Omental fat pad (tissue), 4 donors: ENCODE data around the gene N4BP3. TPM values are rescaled to one million over a fixed set of nuclear protein-coding genes. Genes with fewer than 3 reads are reported as not detected.

Source experiments
- ATAC-seq: fragments of 150-250 bp; one replicate; pipeline ENCODE4 v1.9.1; 2016; ENCODE audit warnings: mild to moderate bottlenecking, moderate library complexity; ENCODE audit not compliant: low FRiP score
- DNase-seq: peaks from one replicate; pipeline ENCODE4 v3.0.0-alpha.2; 2019; ENCODE audit warnings: low spot score
- total RNA-seq, 4 donors: library from RNA; depleted of rRNA; stranded (reverse); fragments of >200 nt; gene quantifications; one replicate each; pipeline ENCODE4 v1.1.0, GENCODE V29; 2016
- TF ChIP-seq, protein P1 (sequence below), 3 donors: fragments of 450-650 bp; IDR thresholded peaks; one replicate each; pipeline ENCODE4 v1.5.1; 2016 to 2017; ENCODE audit warnings: antibody characterized with exemption in 3 of 3, mild to moderate bottlenecking in 3 of 3, moderate library complexity in 2 of 3

The N4BP3 gene
- total RNA-seq, 4 donors from 2014 or later, result 0.84 to 3.5 (median 1.4) TPM

GRCh38 chr5:178116143-178116885 lies 3.0 kb downstream of the N4BP3 start:
- TF ChIP-seq, protein P1, sequence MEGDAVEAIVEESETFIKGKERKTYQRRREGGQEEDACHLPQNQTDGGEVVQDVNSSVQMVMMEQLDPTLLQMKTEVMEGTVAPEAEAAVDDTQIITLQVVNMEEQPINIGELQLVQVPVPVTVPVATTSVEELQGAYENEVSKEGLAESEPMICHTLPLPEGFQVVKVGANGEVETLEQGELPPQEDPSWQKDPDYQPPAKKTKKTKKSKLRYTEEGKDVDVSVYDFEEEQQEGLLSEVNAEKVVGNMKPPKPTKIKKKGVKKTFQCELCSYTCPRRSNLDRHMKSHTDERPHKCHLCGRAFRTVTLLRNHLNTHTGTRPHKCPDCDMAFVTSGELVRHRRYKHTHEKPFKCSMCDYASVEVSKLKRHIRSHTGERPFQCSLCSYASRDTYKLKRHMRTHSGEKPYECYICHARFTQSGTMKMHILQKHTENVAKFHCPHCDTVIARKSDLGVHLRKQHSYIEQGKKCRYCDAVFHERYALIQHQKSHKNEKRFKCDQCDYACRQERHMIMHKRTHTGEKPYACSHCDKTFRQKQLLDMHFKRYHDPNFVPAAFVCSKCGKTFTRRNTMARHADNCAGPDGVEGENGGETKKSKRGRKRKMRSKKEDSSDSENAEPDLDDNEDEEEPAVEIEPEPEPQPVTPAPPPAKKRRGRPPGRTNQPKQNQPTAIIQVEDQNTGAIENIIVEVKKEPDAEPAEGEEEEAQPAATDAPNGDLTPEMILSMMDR (IDR thresholded peaks at IDR 0.05), result no peak

GRCh38 chr5:178117923-178118701 lies 4.8 kb downstream of the N4BP3 start:
- TF ChIP-seq, protein P1 (IDR thresholded peaks at IDR 0.05), result no peak
- ATAC-seq (no peak), DNase-seq (no peak)

More at GRCh38 chr5:178116143-178116885, 3.0 kb downstream of the N4BP3 start:
- ATAC-seq, result no peak
- DNase-seq, result no peak

- TF ChIP-seq, protein P1 (IDR thresholded peaks at IDR 0.05), result no peak
- DNase-seq (no peak), ATAC-seq (no peak)
These were observed 6.7 kb downstream of the N4BP3 start for GRCh38 chr5:178119915-178120606.

DNA sequence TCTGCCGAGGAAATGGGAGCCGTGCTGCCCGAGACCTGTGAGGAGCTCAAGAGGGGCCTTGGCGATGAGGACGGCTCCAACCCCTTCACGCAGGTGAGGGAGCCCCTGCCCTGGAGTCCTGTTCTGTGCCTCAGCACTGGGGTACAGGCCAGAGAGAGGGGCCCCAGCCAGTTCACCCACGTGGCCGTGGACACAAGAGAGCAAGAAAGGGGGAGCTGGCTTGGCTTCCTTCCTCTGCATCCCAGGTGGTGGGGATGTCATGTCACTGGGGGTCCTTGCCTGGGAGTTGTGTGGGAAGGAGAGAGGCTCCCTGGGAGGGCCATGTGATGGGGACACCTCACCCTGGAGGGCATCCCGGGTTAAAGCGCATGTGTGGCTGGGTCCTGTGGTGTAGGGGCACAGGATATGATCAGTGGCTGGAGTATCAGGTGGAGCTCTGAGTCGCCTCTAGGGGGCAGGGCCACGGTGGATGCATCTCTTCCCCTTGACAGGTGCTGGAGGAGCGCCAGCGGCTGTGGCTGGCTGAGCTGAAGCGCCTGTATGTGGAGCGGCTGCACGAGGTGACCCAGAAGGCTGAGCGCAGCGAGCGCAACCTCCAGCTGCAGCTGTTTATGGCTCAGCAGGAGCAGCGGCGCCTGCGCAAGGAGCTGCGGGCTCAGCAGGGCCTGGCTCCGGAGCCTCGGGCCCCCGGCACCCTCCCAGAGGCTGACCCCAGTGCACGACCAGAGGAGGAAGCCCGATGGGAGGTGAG lies 7.5 kb downstream of the N4BP3 start:
- TF ChIP-seq, protein P1 (IDR thresholded peaks at IDR 0.05), result no peak
- DNase-seq, result no peak
- ATAC-seq, result no peak

GRCh38 chr5:178121391-178122276 lies 8.3 kb downstream of the N4BP3 start:
- no peak for DNase-seq
- ATAC-seq, result no peak
- TF ChIP-seq, protein P1 (IDR thresholded peaks at IDR 0.05), result no peak

DNA sequence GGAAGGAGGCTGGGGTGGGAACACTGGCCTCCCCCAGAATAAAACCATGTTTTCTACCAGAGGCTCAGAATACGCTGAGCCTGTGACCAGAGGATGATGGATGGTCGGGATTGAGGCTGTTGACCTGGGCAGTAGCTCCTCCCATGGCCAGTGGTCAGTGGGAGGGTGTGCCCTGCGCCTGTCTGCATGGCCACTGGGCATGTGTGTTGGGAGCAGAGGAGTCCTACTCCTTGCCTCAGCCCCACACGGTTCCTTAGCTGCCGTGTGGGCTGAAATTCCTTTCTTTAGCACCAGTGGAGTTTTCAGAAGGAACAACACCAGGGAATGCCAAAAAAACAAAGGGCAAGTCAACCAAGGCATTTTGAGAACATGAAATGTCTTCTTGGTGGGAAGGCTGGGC lies 9.0 kb downstream of the N4BP3 start:
- ATAC-seq (no peak), DNase-seq (no peak)
- TF ChIP-seq, protein P1 (IDR thresholded peaks at IDR 0.05), result no peak
